NCI-H1417 (cell line): ENCODE data around the gene CLCN6.

Experiments used
- DNase-seq, 3 experiments: peaks; one replicate each; lab custom pipeline; 2025; lab: John Stamatoyannopoulos, UW

Gene CLCN6

DNA sequence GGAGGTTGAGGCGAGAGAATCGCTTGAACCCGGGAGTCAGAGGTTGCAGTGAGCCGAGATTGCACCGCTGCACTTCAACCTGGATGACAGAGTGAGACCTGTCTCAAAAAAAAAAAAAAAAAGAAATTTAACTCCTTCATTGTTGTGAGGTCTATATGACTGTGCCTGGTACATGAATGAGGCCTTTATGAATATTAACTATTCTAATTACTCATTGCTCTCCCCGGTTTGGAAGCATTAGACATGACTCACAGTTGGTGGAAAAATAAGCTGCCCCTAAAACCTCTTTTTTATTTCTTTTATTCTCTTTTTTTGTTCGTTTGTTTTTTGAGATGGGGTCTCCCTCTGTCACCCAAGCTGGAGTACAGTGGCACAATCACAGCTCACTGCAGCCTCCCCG lies 49.4 kb downstream of the CLCN6 start:
- no peak for DNase-seq

DNA sequence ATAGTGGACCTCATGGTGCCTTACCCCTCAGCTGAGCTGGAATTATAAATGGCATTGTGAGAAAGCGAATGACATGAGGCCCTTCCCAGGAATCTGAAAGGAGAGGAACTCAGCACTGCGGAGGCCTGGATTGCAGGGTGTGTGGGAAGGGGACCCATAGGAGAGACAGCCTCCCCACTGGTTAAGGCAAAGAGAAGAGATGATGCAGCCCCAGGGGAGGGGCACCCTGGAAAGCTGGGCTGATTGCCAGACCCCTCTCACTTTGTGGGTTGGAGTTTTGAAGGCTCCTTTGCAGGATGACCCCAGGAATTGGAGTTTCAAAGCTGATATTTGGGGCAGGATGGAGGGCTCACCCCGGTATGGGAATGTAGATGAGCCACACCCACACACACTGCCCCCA lies 50.7 kb downstream of the CLCN6 start:
- no peak for DNase-seq

GRCh38 chr1:11857164-11857851 lies 51.3 kb downstream of the CLCN6 start:
- peak in 1 of 3 experiments; percentile 38 for DNase-seq

DNA sequence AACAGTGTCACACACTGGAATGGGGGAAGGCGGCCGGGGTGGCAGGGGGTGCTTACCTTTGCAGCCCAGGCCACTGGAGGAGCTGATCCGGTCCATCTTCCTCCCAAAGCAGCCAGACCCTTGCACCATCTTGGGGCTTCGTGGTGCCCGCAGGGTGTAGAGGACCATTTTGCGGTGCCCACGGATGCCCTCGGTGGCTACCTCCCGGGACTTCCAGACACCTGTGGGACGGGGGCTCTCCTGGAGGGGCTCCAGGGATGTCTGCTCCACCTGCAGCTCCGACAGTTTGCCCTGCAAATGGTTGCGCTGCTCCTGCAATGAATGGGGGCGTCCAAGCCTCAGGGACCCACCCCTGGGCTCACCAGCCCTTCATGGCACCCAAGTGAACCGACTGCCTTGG lies 52.2 kb downstream of the CLCN6 start:
- DNase-seq: no peak

GRCh38 chr1:11858613-11858967 lies 52.6 kb downstream of the CLCN6 start, which contains the start of gene NPPB:
Gene NPPB (minus strand): TSS chr1:11858945. CDS start chr1:11858833, 112 bp downstream.
- DNase-seq: no peak

GRCh38 chr1:11858968-11859871 lies 53.2 kb downstream of the CLCN6 start:
- DNase-seq: no peak

DNA sequence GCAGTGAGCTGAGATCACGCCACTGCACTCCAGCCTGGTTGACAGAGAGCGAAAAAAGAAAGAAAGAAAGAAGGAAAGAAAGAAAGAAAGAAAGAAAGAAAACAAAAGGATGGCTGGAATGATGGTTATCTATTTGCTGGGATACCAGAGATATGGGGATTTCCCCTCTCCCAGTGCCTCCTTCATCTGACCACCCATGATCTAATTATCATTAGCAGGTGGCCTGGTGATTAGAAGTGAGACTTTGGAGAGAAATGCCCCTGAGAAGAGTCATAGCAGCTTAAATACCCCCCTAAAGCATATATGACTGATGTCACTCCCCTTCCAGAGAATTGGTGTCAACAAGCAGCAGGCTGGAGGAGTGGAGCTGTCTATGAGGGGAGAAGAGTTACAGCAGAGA lies 54.1 kb downstream of the CLCN6 start:
- DNase-seq: no peak

- DNase-seq: no peak
Measured at GRCh38 chr1:11860587-11860986, 54.6 kb downstream of the CLCN6 start.

- no peak for DNase-seq
Measured at GRCh38 chr1:11862890-11863289, 56.9 kb downstream of the CLCN6 start.

GRCh38 chr1:11868331-11868980 lies 62.5 kb downstream of the CLCN6 start:
- DNase-seq: no peak

DNA sequence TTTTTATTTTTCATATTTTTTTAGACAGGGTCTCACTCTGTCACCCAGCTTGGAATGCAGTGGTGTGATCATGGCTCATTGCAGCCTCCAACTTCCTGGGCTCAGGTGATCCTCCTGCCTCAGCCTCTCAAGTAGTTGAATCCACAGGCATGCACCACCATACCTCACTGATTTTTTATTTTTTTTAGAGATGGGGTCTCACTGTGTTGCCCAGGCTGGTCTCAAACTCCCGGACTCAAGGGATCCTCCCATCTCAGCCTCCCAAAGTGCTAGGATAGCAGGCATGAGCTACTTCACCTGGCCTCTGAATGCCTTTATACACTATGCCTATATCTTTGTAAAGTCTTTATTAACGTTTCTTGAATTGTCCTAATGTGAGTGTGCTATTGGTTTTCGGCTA lies 63.1 kb downstream of the CLCN6 start:
- no peak for DNase-seq

DNA sequence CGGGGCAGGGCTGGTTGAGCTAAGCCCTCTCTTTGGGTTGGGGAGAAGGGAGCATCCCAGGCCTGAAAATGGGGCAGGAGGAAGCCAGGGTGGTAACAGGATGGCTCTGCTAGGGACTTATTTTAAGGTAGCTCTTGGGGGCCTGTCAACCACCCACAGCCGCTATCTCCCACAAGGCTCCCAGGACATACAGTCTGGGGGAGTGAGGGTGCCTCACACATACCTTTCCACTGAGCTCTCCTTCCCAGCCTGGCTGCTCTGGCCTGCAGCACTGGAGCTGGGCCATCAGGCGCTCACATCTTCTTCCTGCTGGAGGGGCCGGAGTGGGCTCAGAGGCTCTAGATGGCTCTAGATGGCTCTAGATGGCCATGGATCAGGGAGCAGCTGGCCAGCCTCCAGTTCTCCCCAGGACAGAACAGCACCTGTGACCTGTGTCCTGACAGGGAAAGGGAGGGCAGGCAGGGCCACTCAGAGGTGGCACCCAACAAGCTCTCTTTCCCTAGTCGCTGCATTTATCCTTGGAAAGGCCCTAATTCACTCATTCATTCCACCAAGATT lies 63.7 kb downstream of the CLCN6 start:
- DNase-seq: no peak

GRCh38 chr1:11872545-11872944 lies 66.6 kb downstream of the CLCN6 start:
- no peak for DNase-seq

GRCh38 chr1:11873395-11874257 lies 67.6 kb downstream of the CLCN6 start:
- DNase-seq: no peak

DNA sequence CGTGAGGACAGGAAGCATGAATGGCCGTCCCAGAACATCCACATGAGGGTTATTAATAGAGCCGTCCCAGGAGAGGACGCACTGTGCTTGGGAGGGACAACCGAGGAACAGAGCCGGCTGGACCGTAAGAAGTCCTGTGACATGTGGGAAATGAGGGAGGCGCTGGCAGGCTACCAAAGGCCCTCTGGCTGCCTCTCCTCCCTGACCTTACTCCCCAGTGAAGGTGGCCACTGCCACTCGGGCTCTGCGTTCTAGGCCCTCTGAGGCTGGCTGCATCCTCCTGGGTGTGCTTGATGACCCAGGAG lies 68.2 kb downstream of the CLCN6 start:
- DNase-seq: no peak

- DNase-seq: no peak
Measured at GRCh38 chr1:11874624-11875023, 68.6 kb downstream of the CLCN6 start.

DNA sequence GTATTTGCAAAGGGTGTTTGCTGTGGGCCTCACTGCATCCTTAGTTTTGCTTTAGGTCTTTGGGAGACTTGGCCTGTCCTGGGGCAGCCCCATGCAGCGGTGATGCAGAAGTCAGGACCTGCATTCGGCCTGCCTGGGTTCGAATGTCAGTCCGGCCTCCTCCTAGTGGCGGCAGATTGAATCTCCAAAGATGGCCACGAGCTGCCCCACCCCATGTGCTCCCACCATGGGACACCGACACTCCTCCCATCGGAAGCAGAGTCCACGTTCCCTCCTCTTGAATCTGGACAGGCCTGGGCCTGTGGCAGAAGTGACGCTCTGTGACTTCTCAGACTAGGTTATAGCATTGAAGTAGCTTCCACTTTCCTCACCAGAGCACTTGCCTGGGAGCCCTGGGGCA lies 69.1 kb downstream of the CLCN6 start:
- DNase-seq: no peak

GRCh38 chr1:11877074-11877473 lies 71.1 kb downstream of the CLCN6 start:
- no peak for DNase-seq

GRCh38 chr1:11878081-11878890 lies 72.3 kb downstream of the CLCN6 start:
- DNase-seq: no peak

DNA sequence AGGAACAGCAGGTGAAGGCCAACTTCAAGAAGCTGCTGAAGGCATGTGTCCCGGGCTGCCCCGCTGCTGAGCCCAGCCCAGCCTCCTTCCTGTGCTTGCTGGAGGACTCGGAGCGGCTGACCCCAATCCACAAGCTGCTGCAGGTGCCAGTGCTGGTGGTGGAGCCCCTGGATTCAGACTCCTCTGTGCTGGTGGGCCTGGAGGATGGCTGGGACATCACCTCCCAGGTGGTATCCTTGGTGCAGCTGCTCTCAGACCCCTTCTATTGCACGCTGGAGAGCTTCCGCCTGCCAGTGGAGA lies 72.8 kb downstream of the CLCN6 start:
- DNase-seq: no peak
